GM23338 (cell line): ENCODE measurements around the gene RHO. TPM values are rescaled to one million over a fixed set of nuclear protein-coding genes. Genes with fewer than 3 reads are reported as not detected.

Source experiments
- ATAC-seq: fragments of 200-7000 bp; cut with Tn5 transposase; 3 replicates; pipeline ENCODE4 v1.9.1; 2020
- DNase-seq: peaks from one replicate; pipeline ENCODE4 v3.0.0-alpha.2; 2015; ENCODE audit warnings: low spot score
- H2AFZ ChIP-seq: fragments of 200-600 bp; sonication (generic); 2 replicates; pipeline ENCODE4 v1.8.0; 2016; ENCODE audit warnings: antibody characterized with exemption, mild to moderate bottlenecking, moderate library complexity
- H3F3A ChIP-seq: fragments of 200-600 bp; sonication (generic); replicated peaks from 2 replicates; pipeline ENCODE4 v1.8.0; 2017; ENCODE audit warnings: antibody characterized with exemption, mixed run types, low read depth
- H3K27ac ChIP-seq: fragments of 200-600 bp; sonication (generic); 2 replicates; pipeline ENCODE4 v1.6.1; 2016; ENCODE audit warnings: low read depth
- H3K27me3 ChIP-seq: fragments of 200-600 bp; sonication (generic); 2 replicates; pipeline ENCODE4 v1.8.0; 2016; ENCODE audit warnings: mild to moderate bottlenecking, mixed run types, moderate library complexity; ENCODE audit not compliant: insufficient read depth
- H3K36me3 ChIP-seq: fragments of 200-600 bp; sonication (generic); 2 replicates; pipeline ENCODE4 v1.8.0; 2016; ENCODE audit warnings: mild to moderate bottlenecking; ENCODE audit not compliant: insufficient read depth
- H3K4me1 ChIP-seq: fragments of 200-600 bp; sonication (generic); 2 replicates; pipeline ENCODE4 v1.8.0; 2016; ENCODE audit warnings: mild to moderate bottlenecking, moderate library complexity; ENCODE audit not compliant: insufficient read depth
- H3K4me2 ChIP-seq: fragments of 200-600 bp; sonication (generic); 2 replicates; pipeline ENCODE4 v1.7.1; 2017; ENCODE audit warnings: mixed run types
- H3K4me3 ChIP-seq: fragments of 200-600 bp; sonication (generic); 2 replicates; pipeline ENCODE4 v1.6.1; 2016; ENCODE audit warnings: mixed run types
- H3K79me2 ChIP-seq: fragments of 200-600 bp; sonication (generic); replicated peaks from 2 replicates; pipeline ENCODE4 v1.8.0; 2017; ENCODE audit warnings: mild to moderate bottlenecking; ENCODE audit not compliant: insufficient read depth
- H3K9me2 ChIP-seq: fragments of 200-600 bp; sonication (generic); 2 replicates; pipeline ENCODE4 v1.8.0; 2017; ENCODE audit not compliant: insufficient read depth
- H4K20me1 ChIP-seq: fragments of 200-600 bp; sonication (generic); replicated peaks from 2 replicates; pipeline ENCODE4 v1.8.0; 2017; ENCODE audit warnings: mild to moderate bottlenecking; ENCODE audit not compliant: insufficient read depth
- H3K27ac Mint-ChIP-seq: 2 replicates; pipeline ENCODE4 v1.8.0; 2020; ENCODE audit warnings: inconsistent platforms, mild to moderate bottlenecking, moderate library complexity, mixed read lengths
- H3K27me3 Mint-ChIP-seq: 3 replicates; pipeline ENCODE4 v1.8.0; 2022; ENCODE audit warnings: low read depth, mild to moderate bottlenecking, moderate library complexity, mixed read lengths, inconsistent platforms; ENCODE audit not compliant: insufficient read depth, poor library complexity
- H3K36me3 Mint-ChIP-seq: 3 replicates; pipeline ENCODE4 v1.8.0; 2021; ENCODE audit warnings: low read depth, mild to moderate bottlenecking, inconsistent platforms, moderate library complexity, mixed read lengths
- H3K4me1 Mint-ChIP-seq: 3 replicates; pipeline ENCODE4 v1.8.0; 2020; ENCODE audit warnings: mild to moderate bottlenecking, inconsistent platforms, mixed read lengths
- H3K4me3 Mint-ChIP-seq: 3 replicates; pipeline ENCODE4 v1.8.0; 2021; ENCODE audit warnings: moderate library complexity, mild to moderate bottlenecking, inconsistent platforms, mixed read lengths
- H3K9me3 Mint-ChIP-seq: 3 replicates; pipeline ENCODE4 v1.8.0; 2020; ENCODE audit warnings: moderate library complexity, mild to moderate bottlenecking, inconsistent platforms, mixed read lengths
- EZH2 ChIP-seq: fragments of 200-600 bp; sonication (generic); IDR thresholded peaks from one replicate; pipeline ENCODE4 v1.8.0; 2017; ENCODE audit warnings: antibody characterized with exemption, mild to moderate bottlenecking, low read depth; ENCODE audit not compliant: unreplicated experiment
- EZH2phosphoT487 ChIP-seq: fragments of 200-600 bp; sonication (generic); IDR thresholded peaks from one replicate; pipeline ENCODE4 v1.8.1; 2018; ENCODE audit warnings: antibody characterized with exemption; ENCODE audit not compliant: unreplicated experiment
- JUNB ChIP-seq: IDR thresholded peaks from one replicate; pipeline ENCODE4 v1.6.1; 2016; ENCODE audit warnings: antibody characterized with exemption; ENCODE audit not compliant: unreplicated experiment
- NANOG ChIP-seq: IDR thresholded peaks from 2 replicates; pipeline ENCODE4 v1.6.1; 2016; ENCODE audit warnings: antibody characterized with exemption, borderline replicate concordance
- STAT1 ChIP-seq: IDR thresholded peaks from one replicate; pipeline ENCODE4 v1.6.1; 2016; ENCODE audit warnings: antibody characterized with exemption; ENCODE audit not compliant: unreplicated experiment
- ZNF331 ChIP-seq: fragments of 250-450 bp; sonication (Bioruptor Pico); IDR thresholded peaks from 2 replicates; pipeline ENCODE4 v1.5.0; 2020; ENCODE audit warnings: low read depth, mild to moderate bottlenecking, moderate library complexity
- ZNF462 ChIP-seq: fragments of 250-450 bp; sonication (Bioruptor Pico); IDR thresholded peaks from 2 replicates; pipeline ENCODE4 v1.5.0; 2020; ENCODE audit warnings: mild to moderate bottlenecking, moderate library complexity
- polyA plus RNA-seq: library from polyadenylated mRNA; unstranded; fragments of >200 nt; fragmentation: Nextera tagmentation; extraction: Ambion mirVana; gene quantifications from 2 replicates; pipeline ENCODE4 v1.2.1, GENCODE V29; 2016
- total RNA-seq: library from RNA; depleted of rRNA; stranded (reverse); fragments of >200 nt; shearing (Covaris generic); gene quantifications from 2 replicates; pipeline ENCODE4 v1.2.3, GENCODE V29; 2014

RHO gene
- total and polyA plus RNA-seq, 2 experiments from 2014 or later, result not detected

- no peak for TF ChIP-seq ZNF462
- TF ChIP-seq EZH2phosphoT487, result no peak
- TF ChIP-seq STAT1, result no peak
- no peak for TF ChIP-seq EZH2
These were observed 5.5 kb upstream of the RHO start (continued) for GRCh38 chr3:129522953-129523352.

GRCh38 chr3:129524081-129524480 lies 4.4 kb upstream of the RHO start:
- ATAC-seq, result no peak
- H3K79me2 ChIP-seq, result no peaks in the 10 kb centered on the region
- no peaks in the 10 kb centered on the region for H3K9me2 ChIP-seq
- Mint-ChIP-seq H3K36me3 (no peaks in the 10 kb centered on the region; the same call in 2 of the 3 replicates), H3K4me3 (no peak overlapping the region), H3K27ac (no peak overlapping the region; the same call in 1 of the 2 replicates), H3K9me3 (no peaks in the 10 kb centered on the region), H3K27me3 (peaks cover 15% of the 10 kb centered on the region), H3K4me1 (peaks cover 18% of the 10 kb centered on the region)
- no peak overlapping the region for H2AFZ ChIP-seq
- H3K27ac ChIP-seq, result no peak overlapping the region
- no peaks in the 10 kb centered on the region for H3K4me1 ChIP-seq
- H3K36me3 ChIP-seq, result no peaks in the 10 kb centered on the region
- DNase-seq, result no peak
- no peak overlapping the region for H3K4me3 ChIP-seq
- H3K27me3 ChIP-seq, result no peaks in the 10 kb centered on the region
- no peaks in the 10 kb centered on the region for H4K20me1 ChIP-seq
- no peak overlapping the region for H3K4me2 ChIP-seq
- no peaks in the 10 kb centered on the region for H3F3A ChIP-seq
- TF ChIP-seq ZNF462 (no peak), JUNB (no peak), NANOG (no peak), ZNF331 (CRISPR knock-in tag) (no peak)
